H1 (cell line): ENCODE measurements around the gene MXI1.

Source experiments
- CHD2 ChIP-seq: IDR thresholded peaks from 2 replicates; pipeline ENCODE4 v1.6.1; 2012; ENCODE audit warnings: low read length, improper control_type of control experiment
- CREB1 ChIP-seq: IDR thresholded peaks from 2 replicates; pipeline ENCODE4 v1.6.1; 2012; ENCODE audit warnings: inconsistent platforms
- EZH2 ChIP-seq: fragments of 200-600 bp; sonication (generic); IDR thresholded peaks from 2 replicates; pipeline ENCODE4 v1.7.1; 2012; ENCODE audit warnings: low read depth, mild to moderate bottlenecking, moderate library complexity, low read length, inconsistent platforms; ENCODE audit not compliant: severe bottlenecking
- JUN ChIP-seq: IDR thresholded peaks from 2 replicates; pipeline ENCODE4 v1.6.1; 2011; ENCODE audit warnings: low read depth, mild to moderate bottlenecking, improper control_type of control experiment, low read length
- JUND ChIP-seq: IDR thresholded peaks from 2 replicates; pipeline ENCODE4 v1.6.1; 2011; ENCODE audit warnings: mild to moderate bottlenecking, improper control_type of control experiment, low read length
- KDM1A ChIP-seq: fragments of 200-600, 300-600 bp; sonication (generic); IDR thresholded peaks from 2 replicates; pipeline ENCODE4 v1.7.1; 2016; ENCODE audit warnings: mild to moderate bottlenecking, low read length, borderline replicate concordance
- POLR2A ChIP-seq, 2 experiments: IDR thresholded peaks; 1 replicate in 1 of 2; 2 replicates in 1 of 2; pipeline ENCODE4 v1.6.1; 2011; ENCODE audit warnings: low read depth in 2 of 2, low read length in 2 of 2, mild to moderate bottlenecking in 2 of 2; ENCODE audit errors: control extremely low read depth in 1 of 2
- POLR2AphosphoS5 ChIP-seq: IDR thresholded peaks from 2 replicates; pipeline ENCODE4 v1.6.1; 2011; ENCODE audit warnings: low read depth, low read length
- RAD21 ChIP-seq, 2 experiments: IDR thresholded peaks in 1 of 2; conservative IDR thresholded peaks in 1 of 2; 2 replicates each; pipeline ENCODE4 v1.6.1; 2011; ENCODE audit warnings: low read depth in 2 of 2, low read length in 2 of 2, improper control_type of control experiment in 1 of 2, inconsistent platforms in 1 of 2, mild to moderate bottlenecking in 1 of 2, moderate library complexity in 1 of 2
- SRF ChIP-seq: IDR thresholded peaks from 2 replicates; pipeline ENCODE4 v1.6.1; 2011; ENCODE audit warnings: mild to moderate bottlenecking, low read depth, low read length, moderate library complexity
- TAF1 ChIP-seq: IDR thresholded peaks from 2 replicates; pipeline ENCODE4 v1.6.1; 2011; ENCODE audit warnings: mild to moderate bottlenecking, low read depth, low read length
- TF ChIP-seq, protein P1 (sequence below), 3 experiments: IDR thresholded peaks; 1 replicate in 2 of 3; 2 replicates in 1 of 3; pipeline versions ENCODE4 v1.5.1 to v1.6.1; 2011; ENCODE audit warnings: low read length in 3 of 3, mild to moderate bottlenecking in 3 of 3, inconsistent platforms in 2 of 3, low read depth in 1 of 3, moderate library complexity in 1 of 3; ENCODE audit not compliant: insufficient read depth in 1 of 3; ENCODE audit errors: control extremely low read depth in 1 of 3

DNA sequence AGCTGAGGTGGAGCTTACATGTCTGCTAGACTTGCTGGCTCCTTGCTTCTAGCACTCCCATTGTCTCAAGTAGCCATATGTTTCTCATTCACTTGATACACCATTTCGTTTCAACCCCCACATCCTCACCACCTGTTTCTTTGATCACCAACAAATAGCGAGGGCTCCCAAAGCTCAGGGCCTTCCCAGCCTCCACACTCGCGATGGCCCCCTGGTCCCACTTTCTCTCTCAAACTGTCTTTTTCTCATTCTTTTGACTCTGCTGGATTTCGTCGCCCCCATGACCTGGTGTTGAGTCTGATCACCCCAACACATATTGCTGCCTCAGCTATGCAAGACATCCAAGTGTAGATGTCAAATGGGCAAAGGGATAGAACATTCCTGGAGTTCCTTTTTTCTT lies 123.3 kb downstream of the MXI1 start:
- TF ChIP-seq CHD2 (no peak), KDM1A (no peak), CREB1 (no peak), JUN (no peak), JUND (no peak), POLR2AphosphoS5 (no peak), SRF (no peak), EZH2 (no peak), POLR2A (IDR thresholded peaks at IDR 0.05; ENCODE audit: control extremely low read depth in 1 of 2, low read depth in 2 of 2, low read length in 2 of 2) (no peak), RAD21 (IDR thresholded peaks at IDR 0.05 in 1 of 2, conservative IDR thresholded peaks at IDR 0.05 in 1 of 2; ENCODE audit: low read depth in 2 of 2, low read length in 2 of 2) (no peak), TAF1 (no peak)
- TF ChIP-seq, protein P1, sequence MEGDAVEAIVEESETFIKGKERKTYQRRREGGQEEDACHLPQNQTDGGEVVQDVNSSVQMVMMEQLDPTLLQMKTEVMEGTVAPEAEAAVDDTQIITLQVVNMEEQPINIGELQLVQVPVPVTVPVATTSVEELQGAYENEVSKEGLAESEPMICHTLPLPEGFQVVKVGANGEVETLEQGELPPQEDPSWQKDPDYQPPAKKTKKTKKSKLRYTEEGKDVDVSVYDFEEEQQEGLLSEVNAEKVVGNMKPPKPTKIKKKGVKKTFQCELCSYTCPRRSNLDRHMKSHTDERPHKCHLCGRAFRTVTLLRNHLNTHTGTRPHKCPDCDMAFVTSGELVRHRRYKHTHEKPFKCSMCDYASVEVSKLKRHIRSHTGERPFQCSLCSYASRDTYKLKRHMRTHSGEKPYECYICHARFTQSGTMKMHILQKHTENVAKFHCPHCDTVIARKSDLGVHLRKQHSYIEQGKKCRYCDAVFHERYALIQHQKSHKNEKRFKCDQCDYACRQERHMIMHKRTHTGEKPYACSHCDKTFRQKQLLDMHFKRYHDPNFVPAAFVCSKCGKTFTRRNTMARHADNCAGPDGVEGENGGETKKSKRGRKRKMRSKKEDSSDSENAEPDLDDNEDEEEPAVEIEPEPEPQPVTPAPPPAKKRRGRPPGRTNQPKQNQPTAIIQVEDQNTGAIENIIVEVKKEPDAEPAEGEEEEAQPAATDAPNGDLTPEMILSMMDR (IDR thresholded peaks at IDR 0.05; ENCODE audit: control extremely low read depth in 1 of 3, insufficient read depth in 1 of 3, low read depth in 1 of 3, low read length in 3 of 3) = no peak
